Endothelial cell of umbilical vein (primary cell): ENCODE results near the gene PRKCB. TPM values are rescaled to one million over a fixed set of nuclear protein-coding genes. Genes with fewer than 3 reads are reported as not detected.

Experiments used
- BruUV-seq: library from RNA; stranded (reverse); fragments of 400-500 nt; replicated peaks from 2 replicates; lab custom pipeline; 2021; lab: Mats Ljungman, UMichigan
- CTCF ChIA-PET: fragments of 300-600, 350-600 bp; sonication (Branson Sonifier 250); formaldehyde crosslinking; loops from one replicate; lab custom pipeline; 2021; ENCODE audit warnings: antibody characterized with exemption, inconsistent platforms; lab: Charles Lee
- POLR2A ChIA-PET: fragments of 300-600, 350-600 bp; sonication (Branson Sonifier 250); formaldehyde crosslinking; loops from one replicate; lab custom pipeline; 2021; ENCODE audit warnings: antibody characterized with exemption, inconsistent platforms; lab: Charles Lee
- DNase-seq: peaks from one replicate; pipeline ENCODE4 v3.0.0-alpha.2; 2011; ENCODE audit warnings: low read depth, low spot score
- FAIRE-seq: peaks from 2 replicates; lab custom pipeline; 2011; peaks lifted over from hg19 to GRCh38; lab: Jason Lieb, UNC
- H2AFZ ChIP-seq: 2 replicates; pipeline ENCODE4 v1.6.0; 2012; ENCODE audit warnings: low read depth, low read length, control low read depth, inconsistent platforms
- H3K27ac ChIP-seq: 2 replicates; pipeline ENCODE4 v1.5.1; 2011; ENCODE audit warnings: low read depth, mild to moderate bottlenecking, control low read depth, low read length, moderate library complexity; ENCODE audit not compliant: insufficient read depth
- H3K27me3 ChIP-seq, 2 experiments: 2 replicates each; pipeline versions ENCODE4 v1.6.0 to v1.6.1; 2011; ENCODE audit warnings: low read length in 2 of 2, mixed read lengths in 1 of 2; ENCODE audit not compliant: control insufficient read depth in 2 of 2, insufficient read depth in 2 of 2
- H3K36me3 ChIP-seq, 2 experiments: 2 replicates in 1 of 2; 3 replicates in 1 of 2; pipeline ENCODE4 v1.5.1; 2011; ENCODE audit warnings: low read length in 2 of 2, mild to moderate bottlenecking in 1 of 2, moderate library complexity in 1 of 2; ENCODE audit not compliant: control insufficient read depth in 2 of 2, insufficient read depth in 2 of 2; ENCODE audit errors: extremely low read depth in 1 of 2
- H3K4me1 ChIP-seq: 3 replicates; pipeline ENCODE4 v1.5.1; 2011; ENCODE audit warnings: mild to moderate bottlenecking, low read length; ENCODE audit not compliant: control insufficient read depth, insufficient read depth; ENCODE audit errors: extremely low read depth
- H3K4me2 ChIP-seq: 2 replicates; pipeline ENCODE4 v1.6.1; 2011; ENCODE audit warnings: low read length, control low read depth, mixed read lengths; ENCODE audit not compliant: insufficient read depth
- H3K4me3 ChIP-seq, 3 experiments: fragments of 200-600 bp in 1 of 3; sonication (generic), shearing (Covaris generic) in 1 of 3; replicated peaks in 1 of 3; 2 replicates each; pipeline ENCODE4 v1.5.1; 2011 to 2016; ENCODE audit warnings: control low read depth in 3 of 3, low read length in 3 of 3, mild to moderate bottlenecking in 2 of 3, inconsistent platforms in 1 of 3, low read depth in 1 of 3, moderate library complexity in 1 of 3; ENCODE audit not compliant: insufficient read depth in 1 of 3
- H3K79me2 ChIP-seq: 2 replicates; pipeline ENCODE4 v1.6.0; 2012; ENCODE audit warnings: low read length, inconsistent platforms; ENCODE audit not compliant: control insufficient read depth, insufficient read depth
- H3K9ac ChIP-seq: replicated peaks from 2 replicates; pipeline ENCODE3; 2011; ENCODE audit warnings: low read length, control low read depth; ENCODE audit not compliant: insufficient read depth; ENCODE audit errors: extremely low read depth
- H3K9me1 ChIP-seq: replicated peaks from 3 replicates; pipeline ENCODE4 v1.6.0; 2011; ENCODE audit warnings: mild to moderate bottlenecking, low read length; ENCODE audit not compliant: control insufficient read depth, insufficient read depth; ENCODE audit errors: extremely low read depth
- H3K9me3 ChIP-seq: replicated peaks from 2 replicates; pipeline ENCODE4 v1.5.1; 2012; ENCODE audit warnings: low read length, inconsistent platforms; ENCODE audit not compliant: control insufficient read depth, insufficient read depth
- H4K20me1 ChIP-seq: replicated peaks from 2 replicates; pipeline ENCODE3; 2011; ENCODE audit warnings: mild to moderate bottlenecking, low read length; ENCODE audit not compliant: control insufficient read depth, insufficient read depth; ENCODE audit errors: extremely low read depth
- EZH2 ChIP-seq: IDR thresholded peaks from 2 replicates; pipeline ENCODE4 v1.6.1; 2012; ENCODE audit warnings: borderline replicate concordance, low read depth, mild to moderate bottlenecking, moderate library complexity, low read length, inconsistent platforms; ENCODE audit not compliant: severe bottlenecking
- JUN ChIP-seq: IDR thresholded peaks from 2 replicates; pipeline ENCODE4 v1.6.1; 2011; ENCODE audit warnings: borderline replicate concordance, low read depth; ENCODE audit not compliant: insufficient read length, insufficient read depth
- MYC ChIP-seq: IDR thresholded peaks from one replicate; pipeline ENCODE4 v1.6.1; 2011; ENCODE audit warnings: mild to moderate bottlenecking, low read depth, low read length
- POLR2A ChIP-seq: IDR thresholded peaks from 2 replicates; pipeline ENCODE4 v1.6.1; 2012; ENCODE audit warnings: low read depth, mild to moderate bottlenecking, control low read depth, low read length
- POLR2AphosphoS5 ChIP-seq: IDR thresholded peaks from 2 replicates; pipeline ENCODE4 v1.6.1; 2012; ENCODE audit warnings: low read depth, mild to moderate bottlenecking, control low read depth, low read length, moderate library complexity; ENCODE audit not compliant: insufficient read depth
- dilution Hi-C: fragments of 300-500 bp; cut with MboI; formaldehyde crosslinking; loops from one replicate; pipeline ENCODE4 v1.15.0; 2019; ENCODE audit warnings: low sequenced_read_pairs; ENCODE audit not compliant: extremely low pct_ligation_motif_present
- intact Hi-C: fragments of 100-400 bp; cut with micrococcal nuclease; formaldehyde crosslinking; loops from one replicate; pipeline ENCODE4 v1.10.0; 2022
- polyA plus RNA-seq, 4 experiments: library from polyadenylated mRNA; depleted of rRNA in 3 of 4; stranded (reverse) in 3 of 4; unstranded in 1 of 4; fragments of >200 nt; gene quantifications; 2 replicates each; pipeline versions ENCODE4 v1.2.1 to v1.2.3, GENCODE V29; 2011 to 2012; ENCODE audit warnings: missing spikeins in 1 of 4
- total RNA-seq: library from RNA; stranded (reverse); gene quantifications from 2 replicates; pipeline ENCODE4 v1.2.3, GENCODE V29; 2021
- TF ChIP-seq, protein P1 (sequence below): IDR thresholded peaks from 2 replicates; pipeline ENCODE4 v1.6.1; 2011; ENCODE audit not compliant: insufficient read depth, insufficient read length
- TF ChIP-seq, protein P2 (sequence below), 2 donors: IDR thresholded peaks; 1 replicate in 1 of 2; 2 replicates in 1 of 2; pipeline ENCODE4 v1.5.1; 2011; ENCODE audit warnings: low read length in 2 of 2, mild to moderate bottlenecking in 2 of 2, moderate library complexity in 2 of 2, control low read depth in 1 of 2, inconsistent platforms in 1 of 2, low read depth in 1 of 2; ENCODE audit not compliant: insufficient read depth in 1 of 2; ENCODE audit errors: extremely low read depth in 1 of 2

Gene PRKCB
- total and polyA plus RNA-seq, 2 donors (not counting 3 experiments of a cell fraction or from before 2014, with no cell fraction given), result 0.01 TPM; not detected in 1

DNA sequence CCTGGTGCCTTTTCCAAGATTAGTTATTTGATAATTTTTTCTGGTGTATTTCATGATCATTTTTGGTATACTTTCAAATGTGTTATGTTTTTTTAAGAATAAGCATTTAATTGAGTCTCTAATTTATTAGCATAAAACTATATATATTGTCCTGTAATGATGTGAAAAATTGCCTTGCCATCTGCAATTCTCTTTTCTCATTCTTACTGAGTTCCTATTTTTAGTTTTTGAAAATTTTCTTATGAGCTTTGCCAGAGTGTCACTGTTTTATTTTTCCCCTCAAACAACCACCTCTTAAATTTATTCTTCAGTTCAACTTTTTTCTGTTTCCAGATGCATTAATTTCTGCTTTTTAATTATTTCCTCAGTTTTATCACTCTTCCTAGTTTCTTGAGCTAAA, 59.3 kb downstream of the PRKCB start:
- Histone ChIP-seq H3K9ac (no peak overlapping the region), H3K4me3 (no peak overlapping the region), H3K79me2 (no peaks in the 10 kb centered on the region), H4K20me1 (no peaks in the 10 kb centered on the region), H2AFZ (no peak overlapping the region), H3K27me3 (no peaks in the 10 kb centered on the region), H3K4me2 (no peak overlapping the region), H3K4me1 (no peaks in the 10 kb centered on the region), H3K36me3 (no peaks in the 10 kb centered on the region), H3K27ac (no peak overlapping the region), H3K9me3 (no peaks in the 10 kb centered on the region), H3K9me1 (no peaks in the 10 kb centered on the region)
- no TSS peak for BruUV-seq
- DNase-seq (no peak), FAIRE-seq (no peak)
- intact Hi-C loops, result no loop called here
- CTCF ChIA-PET, result no interaction called here
- no peak for TF ChIP-seq EZH2
- TF ChIP-seq JUN, result no peak
- TF ChIP-seq POLR2A, result no peak
- TF ChIP-seq MYC, result no peak
- dilution Hi-C loops, result no loop called here
- POLR2A ChIA-PET, result no interaction called here

DNA sequence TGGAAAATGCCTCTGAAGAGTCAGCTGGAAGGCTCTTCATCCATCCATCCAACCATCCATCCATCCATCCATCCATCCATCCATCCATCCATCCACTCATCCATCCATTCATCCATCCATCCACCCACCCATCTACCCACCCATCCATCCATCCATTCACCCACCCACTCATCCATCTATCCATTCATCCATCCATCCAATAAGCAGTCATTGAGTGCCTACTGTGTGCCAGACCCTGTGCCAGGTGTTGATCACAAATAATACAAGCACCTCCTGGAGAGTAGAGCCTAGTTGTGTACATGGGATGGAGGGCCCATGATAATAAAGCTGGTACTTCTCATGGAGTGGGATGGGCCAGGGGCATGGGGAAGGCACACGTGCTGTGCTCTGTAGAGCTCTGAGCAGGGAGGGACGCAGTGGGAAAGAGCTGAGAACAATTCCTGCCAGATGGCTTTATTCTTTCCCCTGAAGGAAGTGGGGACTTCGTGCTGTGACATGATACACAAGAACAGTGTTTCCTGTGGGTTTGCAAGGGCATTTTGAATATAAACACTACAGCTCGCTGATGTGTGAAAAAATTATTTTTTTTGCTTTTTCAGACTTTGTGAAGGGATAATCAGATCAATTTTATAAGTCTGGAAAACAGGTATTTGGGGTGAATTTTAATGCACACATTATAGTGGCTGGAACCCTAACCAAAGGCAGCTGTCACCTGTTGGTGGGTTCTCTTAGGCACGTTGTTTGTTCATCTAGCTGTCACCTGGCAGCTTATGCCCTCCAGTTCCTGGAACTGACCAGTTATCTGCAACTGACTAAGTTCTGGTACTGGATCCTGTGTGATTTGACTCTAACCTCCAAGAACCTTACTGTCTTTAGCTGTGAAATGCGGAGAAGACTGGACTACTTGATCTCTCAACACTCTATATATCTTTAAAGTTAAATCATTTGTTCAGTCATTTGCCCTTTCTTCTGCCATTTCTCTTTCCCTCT, 61.3 kb downstream of the PRKCB start:
- Histone ChIP-seq H3K4me2 (no peak overlapping the region), H3K9ac (no peak overlapping the region), H3K79me2 (no peaks in the 10 kb centered on the region), H3K9me3 (no peaks in the 10 kb centered on the region), H3K4me1 (no peaks in the 10 kb centered on the region), H3K4me3 (no peak overlapping the region), H3K9me1 (no peaks in the 10 kb centered on the region), H2AFZ (no peak overlapping the region), H3K36me3 (no peaks in the 10 kb centered on the region), H4K20me1 (no peaks in the 10 kb centered on the region), H3K27ac (no peak overlapping the region), H3K27me3 (no peaks in the 10 kb centered on the region)
- BruUV-seq, result no TSS peak
- dilution Hi-C loops, result no loop called here
- ChIA-PET POLR2A (no interaction called here), CTCF (no interaction called here)
- intact Hi-C loops, result no loop called here
- FAIRE-seq (no peak), DNase-seq (no peak)
- TF ChIP-seq, protein P1, sequence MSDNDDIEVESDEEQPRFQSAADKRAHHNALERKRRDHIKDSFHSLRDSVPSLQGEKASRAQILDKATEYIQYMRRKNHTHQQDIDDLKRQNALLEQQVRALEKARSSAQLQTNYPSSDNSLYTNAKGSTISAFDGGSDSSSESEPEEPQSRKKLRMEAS, result no peak
- TF ChIP-seq JUN, result no peak
- no peak for TF ChIP-seq POLR2AphosphoS5
- TF ChIP-seq, protein P2, sequence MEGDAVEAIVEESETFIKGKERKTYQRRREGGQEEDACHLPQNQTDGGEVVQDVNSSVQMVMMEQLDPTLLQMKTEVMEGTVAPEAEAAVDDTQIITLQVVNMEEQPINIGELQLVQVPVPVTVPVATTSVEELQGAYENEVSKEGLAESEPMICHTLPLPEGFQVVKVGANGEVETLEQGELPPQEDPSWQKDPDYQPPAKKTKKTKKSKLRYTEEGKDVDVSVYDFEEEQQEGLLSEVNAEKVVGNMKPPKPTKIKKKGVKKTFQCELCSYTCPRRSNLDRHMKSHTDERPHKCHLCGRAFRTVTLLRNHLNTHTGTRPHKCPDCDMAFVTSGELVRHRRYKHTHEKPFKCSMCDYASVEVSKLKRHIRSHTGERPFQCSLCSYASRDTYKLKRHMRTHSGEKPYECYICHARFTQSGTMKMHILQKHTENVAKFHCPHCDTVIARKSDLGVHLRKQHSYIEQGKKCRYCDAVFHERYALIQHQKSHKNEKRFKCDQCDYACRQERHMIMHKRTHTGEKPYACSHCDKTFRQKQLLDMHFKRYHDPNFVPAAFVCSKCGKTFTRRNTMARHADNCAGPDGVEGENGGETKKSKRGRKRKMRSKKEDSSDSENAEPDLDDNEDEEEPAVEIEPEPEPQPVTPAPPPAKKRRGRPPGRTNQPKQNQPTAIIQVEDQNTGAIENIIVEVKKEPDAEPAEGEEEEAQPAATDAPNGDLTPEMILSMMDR (IDR thresholded peaks at IDR 0.05; ENCODE audit: extremely low read depth in 1 of 2, insufficient read depth in 1 of 2, low read depth in 1 of 2, low read length in 2 of 2), result no peak
